Mammary epithelial cell (primary cell): ENCODE data around the gene PTPRG.

Experiments used
- CTCF ChIP-seq, 2 donors: IDR thresholded peaks in 1 of 2; conservative IDR thresholded peaks in 1 of 2; 2 replicates each; pipeline ENCODE4 v1.5.1; 2011 to 2012; ENCODE audit warnings: inconsistent platforms in 2 of 2, low read length in 2 of 2, mild to moderate bottlenecking in 2 of 2, control low read depth in 1 of 2, low read depth in 1 of 2; ENCODE audit not compliant: insufficient read depth in 1 of 2; ENCODE audit errors: extremely low read depth in 1 of 2
- EZH2 ChIP-seq: IDR thresholded peaks from 2 replicates; pipeline ENCODE4 v1.6.1; 2012; ENCODE audit warnings: low read length, inconsistent platforms, borderline replicate concordance

- TF ChIP-seq CTCF (conservative IDR thresholded peaks at IDR 0.05 in 1 of 2, IDR thresholded peaks at IDR 0.05 in 1 of 2; ENCODE audit: extremely low read depth in 1 of 2, insufficient read depth in 1 of 2, low read depth in 1 of 2, low read length in 2 of 2) (no peak), EZH2 (no peak)
These were observed 235.5 kb downstream of the PTPRG start for GRCh38 chr3:61796911-61797310.
